Stimulated activated CD4-positive, alpha-beta T cell treated with anti-CD3 and anti-CD28 coated beads, TNF-alpha, amount 100 ng/mL, for 48 hours (primary cell): Measurements from ENCODE around the gene STK35.
"Not testable (repeated sequence)": the region's sequence is repeated elsewhere in the genome, so short reads cannot be mapped to it uniquely, and the experiment has no call there.

Experiments used
- DNase-seq, 3 donors: peaks; one replicate each; pipeline ENCODE4 v3.0.0-alpha.2; 2020; ENCODE audit warnings: low read depth in 3 of 3

STK35 gene

GRCh38 chr20:2156666-2157624, 55.3 kb downstream of the STK35 start:
- no peak for DNase-seq

GRCh38 chr20:2162125-2162822, 60.6 kb downstream of the STK35 start:
- no peak for DNase-seq

- no peak for DNase-seq
These were observed 61.2 kb downstream of the STK35 start for GRCh38 chr20:2162823-2163166.

DNA sequence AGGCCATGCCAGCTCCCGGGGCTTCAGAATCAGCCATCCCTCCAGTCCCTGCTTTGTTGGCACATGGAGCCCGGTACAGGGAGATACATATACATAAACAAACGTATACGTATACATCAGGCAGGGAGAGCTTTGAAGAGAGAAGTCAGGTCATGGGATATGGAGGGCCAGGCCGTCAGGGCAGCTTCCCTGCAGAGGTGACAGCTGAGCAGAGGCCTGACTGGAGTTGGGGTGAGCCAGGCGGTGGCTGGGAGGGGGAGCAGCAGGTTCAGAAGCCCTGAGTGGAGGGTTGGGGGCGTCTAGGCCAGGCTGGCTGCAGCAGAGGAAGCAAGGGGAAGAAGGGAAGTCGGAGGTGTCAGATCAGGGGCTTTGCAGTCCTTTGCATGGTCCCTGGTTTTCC, 61.7 kb downstream of the STK35 start:
- no peak for DNase-seq

- no peak for DNase-seq
These were observed 62.1 kb downstream of the STK35 start for GRCh38 chr20:2163757-2164156.

- DNase-seq = no peak
These were observed 62.8 kb downstream of the STK35 start for GRCh38 chr20:2164421-2164820.

- no peak for DNase-seq
These were observed 63.3 kb downstream of the STK35 start for GRCh38 chr20:2164966-2165365.

GRCh38 chr20:2165871-2166270, 64.2 kb downstream of the STK35 start:
- DNase-seq = no peak

- DNase-seq = no peak
These were observed 65.5 kb downstream of the STK35 start for GRCh38 chr20:2167112-2167511.

GRCh38 chr20:2168946-2169345, 67.3 kb downstream of the STK35 start:
- DNase-seq = no peak

DNA sequence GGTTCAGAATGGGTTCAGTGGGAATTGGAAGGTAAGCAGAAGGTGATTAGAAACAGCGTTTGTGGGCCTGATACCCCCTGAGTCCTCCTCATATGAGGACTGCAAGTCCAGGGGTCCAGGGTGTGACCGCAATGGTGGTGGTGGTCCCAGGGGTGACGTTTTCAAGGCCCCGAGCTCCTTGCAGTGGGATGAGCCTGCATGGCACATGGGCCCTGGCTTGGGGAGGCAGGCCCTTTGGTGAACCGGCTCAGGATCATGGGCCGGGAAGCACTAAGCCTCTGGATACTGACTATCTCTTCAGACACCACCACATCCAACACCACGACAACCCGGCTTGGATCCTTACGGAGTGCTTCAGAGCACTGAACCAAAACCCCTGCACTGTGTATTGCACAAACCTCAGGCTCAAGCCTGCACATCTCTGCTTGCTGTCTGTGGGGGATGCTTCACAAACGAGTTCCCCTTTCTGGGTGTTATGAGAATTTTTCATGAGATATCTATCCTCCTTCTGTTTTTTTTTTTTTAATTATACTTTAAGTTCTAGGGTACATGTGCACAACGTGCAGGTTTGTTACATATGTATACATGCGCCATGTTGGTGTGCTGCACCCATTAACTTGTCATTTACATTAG, 67.9 kb downstream of the STK35 start:
- no peak for DNase-seq

DNA sequence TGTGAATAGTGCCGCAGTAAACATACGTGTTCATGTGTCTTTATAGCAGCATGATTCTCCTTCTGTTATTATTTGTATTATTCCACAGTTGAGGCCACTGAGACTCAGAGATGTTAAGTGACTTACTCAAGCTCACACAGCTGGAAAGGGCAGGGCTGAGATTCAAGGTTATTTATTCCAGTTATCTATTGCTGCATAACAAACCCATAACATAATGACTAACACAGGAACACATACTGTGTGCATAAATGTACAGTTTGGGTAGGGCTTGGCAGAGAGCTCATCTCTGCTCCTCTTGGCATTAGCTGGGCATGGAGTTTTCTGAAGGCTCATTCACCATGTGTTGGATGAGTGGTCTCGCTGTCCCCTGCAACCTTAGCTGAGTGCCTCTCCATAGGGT, 68.8 kb downstream of the STK35 start:
- DNase-seq = no peak

GRCh38 chr20:2171266-2171790, 69.7 kb downstream of the STK35 start:
- no peak for DNase-seq

GRCh38 chr20:2171840-2172239, 70.2 kb downstream of the STK35 start:
- not testable (repeated sequence) for DNase-seq

DNA sequence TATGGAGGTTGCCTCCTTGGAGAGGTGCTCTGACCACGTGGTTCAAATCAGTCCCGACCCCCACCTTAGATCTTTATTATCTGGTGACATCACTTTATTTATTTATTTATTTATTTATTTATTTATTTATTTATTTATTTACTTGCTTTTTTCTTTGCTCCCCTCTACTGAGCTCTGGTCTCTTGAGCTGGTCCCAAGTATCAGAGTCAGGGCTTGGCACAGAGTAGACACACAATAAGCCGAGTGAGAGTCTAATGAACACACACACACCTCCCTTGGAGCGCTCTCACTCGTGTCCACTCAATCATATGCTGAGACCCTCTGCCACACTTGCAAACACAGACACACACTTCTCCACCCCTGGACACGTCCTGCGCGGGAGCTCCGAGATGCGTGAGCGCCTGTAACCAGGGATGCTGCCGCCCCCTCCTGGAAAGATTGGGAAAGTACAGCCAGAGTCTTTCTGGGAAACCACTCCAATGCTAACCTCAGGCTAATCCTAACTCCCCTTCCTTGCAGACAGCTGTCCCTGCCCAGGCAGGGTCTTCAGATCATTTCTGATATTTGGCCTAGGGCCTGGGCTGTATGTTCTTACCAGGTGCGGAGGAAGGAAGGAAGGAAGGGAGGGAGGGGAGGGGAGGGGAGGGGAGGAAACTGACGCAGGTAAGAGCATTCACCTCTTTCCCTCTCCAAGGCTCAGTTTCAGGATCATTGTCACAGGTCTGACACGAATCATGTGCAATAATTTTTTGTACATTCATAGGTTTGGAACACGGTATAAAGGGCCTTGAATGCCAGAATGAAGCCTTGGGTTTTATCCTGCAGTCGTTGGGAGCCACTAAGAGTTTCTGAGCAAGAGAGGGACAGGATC, 70.9 kb downstream of the STK35 start:
- DNase-seq = peak; percentile 30 to 58 (median 41)

DNA sequence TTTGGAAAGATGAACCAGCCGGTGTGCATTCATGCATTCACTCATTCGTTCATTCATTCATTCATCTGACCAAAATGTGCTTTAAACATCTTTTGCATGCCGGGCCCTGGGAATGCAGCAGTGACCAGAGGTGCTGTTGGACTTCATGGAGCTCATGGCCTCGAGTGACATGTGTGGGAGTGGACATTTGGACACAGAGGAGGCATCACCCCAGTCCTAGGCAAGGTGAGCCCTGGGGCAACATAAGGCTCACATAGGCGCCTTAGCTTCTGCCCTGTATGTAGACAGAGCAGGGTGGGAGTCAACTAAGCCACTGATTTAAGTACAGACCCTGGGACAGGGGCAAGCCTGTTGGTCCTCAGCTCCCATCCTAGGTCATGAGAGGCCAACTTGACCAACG, 71.6 kb downstream of the STK35 start:
- DNase-seq = no peak

DNA sequence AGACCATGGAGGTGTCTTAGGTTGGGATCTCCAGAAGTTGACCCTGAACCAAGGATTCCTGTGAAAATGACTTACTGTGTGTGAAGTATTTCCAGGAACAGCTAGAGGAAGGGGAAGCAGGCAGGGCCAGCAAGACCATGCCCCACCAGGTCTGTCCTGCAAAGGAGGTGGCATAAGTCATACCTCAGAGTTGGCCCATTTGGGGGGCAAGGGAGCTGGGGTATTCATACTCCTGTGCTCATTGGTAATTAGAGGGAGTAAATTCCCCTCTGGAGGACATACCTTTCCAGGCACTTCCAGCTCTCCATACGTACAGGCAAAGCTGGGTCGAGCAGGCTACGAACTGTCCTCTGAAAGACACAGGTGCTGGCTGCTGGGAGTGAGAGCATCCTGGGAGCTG, 72.4 kb downstream of the STK35 start:
- DNase-seq = no peak

DNA sequence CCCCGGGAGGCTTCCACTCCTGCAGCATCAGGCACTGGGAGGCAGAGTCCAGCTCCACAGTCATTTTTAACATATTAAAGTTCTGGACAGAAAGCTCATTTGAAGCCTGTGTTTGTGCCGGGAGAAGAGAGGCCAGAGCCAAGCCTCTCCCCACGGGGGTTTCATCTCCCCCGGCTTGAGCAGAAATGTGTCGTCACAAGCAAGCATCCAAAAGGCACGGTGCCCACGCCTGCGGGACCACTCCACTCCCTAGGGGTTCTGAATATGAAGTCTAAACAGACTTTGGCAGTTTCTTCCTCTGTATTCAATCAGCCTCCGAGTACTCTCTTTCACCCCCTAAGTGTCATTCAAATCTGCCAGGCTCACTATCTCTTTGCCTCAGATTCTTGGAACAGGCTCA, 75.3 kb downstream of the STK35 start:
- no peak for DNase-seq

- no peak for DNase-seq
These were observed 76.9 kb downstream of the STK35 start for GRCh38 chr20:2178318-2179232.

DNA sequence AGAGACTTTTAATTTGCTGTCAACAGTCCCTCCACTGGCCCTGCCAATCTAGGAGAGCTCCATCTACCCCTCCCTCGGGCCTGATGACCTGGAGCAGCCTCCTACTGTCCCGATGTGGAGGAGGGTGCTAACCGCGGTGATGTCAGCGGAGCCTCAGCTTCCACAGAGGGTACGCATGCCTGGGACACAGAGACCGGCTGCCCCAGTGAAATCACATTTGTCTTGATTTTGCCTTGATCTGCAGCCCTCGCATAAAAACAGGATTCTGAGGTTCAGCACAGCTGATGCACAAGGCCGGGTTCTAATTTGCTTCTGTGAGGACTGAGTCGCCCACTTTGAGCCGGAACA, 77.6 kb downstream of the STK35 start:
- no peak for DNase-seq
